CD4-positive, alpha-beta T cell (primary cell): Measurements from ENCODE around the gene SLC9A8. TPM values are rescaled to one million over a fixed set of nuclear protein-coding genes. Genes with fewer than 3 reads are reported as not detected.

Experiments used
- ATAC-seq: fragments of 200-7000 bp; cut with Tn5 transposase; one replicate; pipeline ENCODE4 v1.10.0; 2022; ENCODE audit warnings: mild to moderate bottlenecking; ENCODE audit not compliant: poor library complexity
- CTCF ChIA-PET: fragments of 350-600 bp; sonication (Branson Sonifier 250); formaldehyde crosslinking; loops from one replicate; lab custom pipeline; 2021; ENCODE audit warnings: antibody characterized with exemption, inconsistent platforms; lab: Charles Lee
- POLR2A ChIA-PET: fragments of 350-600 bp; sonication (Branson Sonifier 250); formaldehyde crosslinking; loops from one replicate; lab custom pipeline; 2021; ENCODE audit warnings: antibody characterized with exemption, inconsistent platforms; lab: Charles Lee
- DNase-seq, 14 experiments: peaks; one replicate each; pipeline ENCODE4 v3.0.0-alpha.2; 2013 to 2020; ENCODE audit warnings: mixed read lengths in 2 of 14
- H3K27ac ChIP-seq, 2 donors: one replicate each; pipeline versions ENCODE4 v1.5.1 to v1.7.0; 2013; ENCODE audit warnings: low read length in 2 of 2, low read depth in 1 of 2, mild to moderate bottlenecking in 1 of 2
- H3K27me3 ChIP-seq, 2 experiments: 1 replicate in 1 of 2; 2 replicates in 1 of 2; pipeline versions ENCODE4 v1.6.1 to v1.7.0; 2013; ENCODE audit warnings: low read length in 2 of 2, control low read depth in 1 of 2, mild to moderate bottlenecking in 1 of 2, moderate library complexity in 1 of 2; ENCODE audit not compliant: insufficient read depth in 2 of 2, control insufficient read depth in 1 of 2
- H3K36me3 ChIP-seq: one replicate; pipeline ENCODE4 v1.6.1; 2013; ENCODE audit warnings: low read length, control low read depth; ENCODE audit not compliant: insufficient read depth
- H3K4me1 ChIP-seq: one replicate; pipeline ENCODE4 v1.6.1; 2013; ENCODE audit warnings: low read length, control low read depth; ENCODE audit not compliant: insufficient read depth
- H3K4me3 ChIP-seq: one replicate; pipeline ENCODE4 v1.5.1; 2013; ENCODE audit warnings: mild to moderate bottlenecking, low read length, moderate library complexity
- H3K9me3 ChIP-seq, 2 experiments: 1 replicate in 1 of 2; 2 replicates in 1 of 2; pipeline versions ENCODE4 v1.6.1 to v1.7.0; 2013; ENCODE audit warnings: low read length in 2 of 2, mild to moderate bottlenecking in 2 of 2, control low read depth in 1 of 2, moderate library complexity in 1 of 2; ENCODE audit not compliant: control insufficient read depth in 1 of 2, insufficient read depth in 1 of 2
- H3K27ac Mint-ChIP-seq: one replicate; pipeline ENCODE4 v1.8.0; 2020; ENCODE audit warnings: mixed read lengths
- H3K27me3 Mint-ChIP-seq: one replicate; pipeline ENCODE4 v1.8.0; 2021; ENCODE audit warnings: mixed read lengths
- H3K36me3 Mint-ChIP-seq: one replicate; pipeline ENCODE4 v1.8.0; 2021; ENCODE audit warnings: low read depth, mixed read lengths
- H3K4me1 Mint-ChIP-seq: one replicate; pipeline ENCODE4 v1.8.0; 2021; ENCODE audit warnings: low read depth, mixed read lengths
- H3K4me3 Mint-ChIP-seq: one replicate; pipeline ENCODE4 v1.8.0; 2020; ENCODE audit warnings: mild to moderate bottlenecking, mixed read lengths
- H3K9me3 Mint-ChIP-seq: one replicate; pipeline ENCODE4 v1.8.0; 2020; ENCODE audit warnings: mixed read lengths
- intact Hi-C, 2 experiments: fragments of 100-400 bp; cut with DNase I in 1 of 2; cut with micrococcal nuclease in 1 of 2; formaldehyde crosslinking; loops; one replicate each; pipeline versions ENCODE4 v1.15.1 to v1.9.0; 2023 to 2025; cut with DNase I, micrococcal nuclease
- total RNA-seq, 174 experiments: library from RNA in 2 of 174; stranded (reverse) in 2 of 174; gene quantifications; one replicate each; pipeline ENCODE4 v1.2.3 and lab custom pipeline; 2021 to 2026
- TF ChIP-seq, protein P1 (sequence below): fragments of 200-600 bp; IDR thresholded peaks from one replicate; pipeline ENCODE4 v1.8.0; 2022; ENCODE audit warnings: antibody characterized with exemption, mild to moderate bottlenecking

The SLC9A8 gene
- total RNA-seq, 2 experiments from 2014 or later, result 29.5 to 30.2 TPM

DNA sequence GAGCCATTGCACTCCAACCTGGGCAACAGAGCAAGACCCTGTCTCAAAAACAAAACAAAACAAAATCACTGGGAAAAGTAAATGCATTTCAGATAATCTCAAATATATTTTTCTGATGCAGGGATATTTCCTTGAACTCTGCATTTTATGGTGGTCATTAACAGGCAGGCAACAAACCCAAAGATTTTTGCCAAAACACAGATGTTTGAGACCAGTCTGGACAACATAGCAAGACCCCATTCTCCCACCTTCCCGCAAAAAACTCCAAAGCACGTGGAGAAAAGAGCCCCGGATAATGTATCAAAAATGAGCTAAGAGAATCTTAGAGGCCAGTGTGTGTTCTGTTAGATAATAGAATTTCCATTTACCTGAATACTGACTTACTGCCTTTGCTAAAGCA is 44.3 kb downstream of the SLC9A8 start:
- H3K36me3 ChIP-seq, result peaks cover 77% of the 10 kb centered on the region
- H3K27me3 Mint-ChIP-seq, result no peaks in the 10 kb centered on the region
- intact Hi-C loops, result no loop called here

DNA sequence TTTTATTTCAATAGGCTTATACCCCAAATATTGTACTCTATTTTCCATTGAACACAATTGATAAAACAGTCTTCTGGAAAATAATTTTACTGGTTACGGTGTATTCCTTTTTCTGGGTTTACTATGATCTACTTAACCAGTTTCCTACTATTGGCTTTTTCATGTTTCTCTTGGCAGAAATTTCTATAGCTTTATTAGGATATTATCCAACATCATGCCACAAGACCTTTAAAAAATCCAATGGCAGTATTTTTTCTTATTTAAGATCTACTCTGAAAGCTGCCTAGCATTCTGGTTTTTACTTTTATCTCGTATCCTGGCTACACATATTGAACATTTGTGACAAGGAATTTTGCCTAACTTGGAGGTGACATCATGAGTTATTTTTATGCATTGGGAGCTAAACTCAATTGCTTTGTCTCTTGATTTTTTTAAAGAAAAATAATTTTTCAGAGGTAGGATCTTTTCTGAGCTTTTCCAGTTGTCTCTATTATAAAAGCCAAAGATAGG is 45.5 kb downstream of the SLC9A8 start:
- H3K36me3 Mint-ChIP-seq, result peaks cover 92% of the 10 kb centered on the region
- intact Hi-C loops, result no loop called here

More for the DNA sequence above, 44.3 kb downstream of the SLC9A8 start:
- Mint-ChIP-seq H3K27ac (no peak overlapping the region), H3K36me3 (peaks cover 94% of the 10 kb centered on the region), H3K9me3 (no peaks in the 10 kb centered on the region), H3K4me3 (no peak overlapping the region), H3K4me1 (no peaks in the 10 kb centered on the region)
- CTCF ChIA-PET, result interaction anchor here (0.6 kb wide), 2 partner anchors 24 to 1442 kb away, joined by 3 read pairs; no protein-coding TSS in a partner anchor
- Histone ChIP-seq H3K9me3 (no peaks in the 10 kb centered on the region), H3K27ac (no peak overlapping the region), H3K4me1 (no peaks in the 10 kb centered on the region), H3K27me3 (no peaks in the 10 kb centered on the region), H3K4me3 (no peak overlapping the region)
- POLR2A ChIA-PET, result interaction anchor here (0.7 kb wide), 1 partner anchor 1769 kb away, joined by 3 read pairs; no protein-coding TSS in a partner anchor
- TF ChIP-seq, protein P1, sequence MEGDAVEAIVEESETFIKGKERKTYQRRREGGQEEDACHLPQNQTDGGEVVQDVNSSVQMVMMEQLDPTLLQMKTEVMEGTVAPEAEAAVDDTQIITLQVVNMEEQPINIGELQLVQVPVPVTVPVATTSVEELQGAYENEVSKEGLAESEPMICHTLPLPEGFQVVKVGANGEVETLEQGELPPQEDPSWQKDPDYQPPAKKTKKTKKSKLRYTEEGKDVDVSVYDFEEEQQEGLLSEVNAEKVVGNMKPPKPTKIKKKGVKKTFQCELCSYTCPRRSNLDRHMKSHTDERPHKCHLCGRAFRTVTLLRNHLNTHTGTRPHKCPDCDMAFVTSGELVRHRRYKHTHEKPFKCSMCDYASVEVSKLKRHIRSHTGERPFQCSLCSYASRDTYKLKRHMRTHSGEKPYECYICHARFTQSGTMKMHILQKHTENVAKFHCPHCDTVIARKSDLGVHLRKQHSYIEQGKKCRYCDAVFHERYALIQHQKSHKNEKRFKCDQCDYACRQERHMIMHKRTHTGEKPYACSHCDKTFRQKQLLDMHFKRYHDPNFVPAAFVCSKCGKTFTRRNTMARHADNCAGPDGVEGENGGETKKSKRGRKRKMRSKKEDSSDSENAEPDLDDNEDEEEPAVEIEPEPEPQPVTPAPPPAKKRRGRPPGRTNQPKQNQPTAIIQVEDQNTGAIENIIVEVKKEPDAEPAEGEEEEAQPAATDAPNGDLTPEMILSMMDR, result no peak
- ATAC-seq, result no peak
- DNase-seq, result no peak

DNA sequence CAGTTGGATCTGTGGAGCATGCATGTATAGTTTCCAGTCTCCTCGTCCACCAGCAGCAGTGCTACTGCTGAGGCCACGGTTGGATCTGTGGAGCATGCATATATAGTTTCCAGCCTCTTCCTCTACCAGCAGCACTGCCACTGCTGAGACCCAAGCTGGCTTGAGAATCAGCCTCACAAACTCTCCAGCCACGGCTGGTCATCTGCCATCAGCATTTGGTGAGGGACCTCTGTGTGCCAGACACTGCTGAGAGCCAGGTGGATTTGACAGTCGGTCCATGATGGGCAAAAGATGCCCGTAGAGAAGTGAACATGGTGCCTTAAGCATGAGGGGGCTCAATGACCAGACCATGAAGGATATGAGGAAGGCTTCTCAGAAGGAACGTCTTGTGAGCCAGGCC is 46.4 kb downstream of the SLC9A8 start:
- CTCF ChIA-PET, result interaction anchor here (1.8 kb wide), 1 partner anchor 13 kb away, joined by 5 read pairs; no protein-coding TSS in a partner anchor
- Histone ChIP-seq H3K4me3 (no peak overlapping the region), H3K36me3 (peaks cover 64% of the 10 kb centered on the region), H3K27me3 (no peaks in the 10 kb centered on the region), H3K4me1 (no peaks in the 10 kb centered on the region), H3K27ac (no peak overlapping the region), H3K9me3 (no peaks in the 10 kb centered on the region)
- H3K4me1 Mint-ChIP-seq, result no peaks in the 10 kb centered on the region
- no peaks in the 10 kb centered on the region for H3K9me3 Mint-ChIP-seq
- ATAC-seq (no peak), DNase-seq (no peak)
- H3K27ac Mint-ChIP-seq, result no peak overlapping the region
- intact Hi-C loops, result no loop called here
- no peak overlapping the region for H3K4me3 Mint-ChIP-seq
- POLR2A ChIA-PET, result no interaction called here
- TF ChIP-seq, protein P1, result no peak
- no peaks in the 10 kb centered on the region for H3K27me3 Mint-ChIP-seq
- H3K36me3 Mint-ChIP-seq, result peaks cover 91% of the 10 kb centered on the region

More for the DNA sequence above, 45.5 kb downstream of the SLC9A8 start:
- no peaks in the 10 kb centered on the region for H3K4me1 Mint-ChIP-seq
- no peaks in the 10 kb centered on the region for H3K9me3 Mint-ChIP-seq
- Histone ChIP-seq H3K4me3 (no peak overlapping the region), H3K4me1 (no peaks in the 10 kb centered on the region), H3K27ac (no peak overlapping the region), H3K27me3 (no peaks in the 10 kb centered on the region), H3K36me3 (peaks cover 70% of the 10 kb centered on the region), H3K9me3 (no peaks in the 10 kb centered on the region)
- no peak for DNase-seq
- ATAC-seq, result no peak
- ChIA-PET POLR2A (no interaction called here), CTCF (no interaction called here)
- TF ChIP-seq, protein P1, result no peak
- H3K27ac Mint-ChIP-seq, result no peak overlapping the region
- H3K27me3 Mint-ChIP-seq, result no peaks in the 10 kb centered on the region
- no peak overlapping the region for H3K4me3 Mint-ChIP-seq
